Neural progenitor cell (in vitro differentiated cells): ENCODE measurements around the gene MST1R. TPM values are rescaled to one million over a fixed set of nuclear protein-coding genes. Genes with fewer than 3 reads are reported as not detected.
A peak's percentile ranks its signal among the peaks of the same experiment; 100 is the strongest.
"Not testable (repeated sequence)": the region's sequence is repeated elsewhere in the genome, so short reads cannot be mapped to it uniquely, and the experiment has no call there.

Experiments used
- DNase-seq: peaks from one replicate; pipeline ENCODE4 v3.0.0-alpha.2; 2016; ENCODE audit warnings: low spot score
- H2AFZ ChIP-seq: fragments of 200-600 bp; sonication (generic); replicated peaks from 2 replicates; pipeline ENCODE4 v1.6.1; 2016; ENCODE audit warnings: antibody characterized with exemption
- H3F3A ChIP-seq: fragments of 200-600 bp; sonication (generic); 2 replicates; pipeline ENCODE4 v1.6.1; 2016; ENCODE audit warnings: antibody characterized with exemption, low read depth
- H3K27ac ChIP-seq: fragments of 200-600 bp; sonication (generic); 2 replicates; pipeline ENCODE4 v1.5.1; 2016; ENCODE audit warnings: mild to moderate bottlenecking
- H3K27me3 ChIP-seq: fragments of 200-600 bp; sonication (generic); 2 replicates; pipeline ENCODE4 v1.6.1; 2016; ENCODE audit warnings: mild to moderate bottlenecking, moderate library complexity
- H3K36me3 ChIP-seq: fragments of 200-600 bp; sonication (generic); 2 replicates; pipeline ENCODE4 v1.5.1; 2016
- H3K4me1 ChIP-seq: fragments of 200-600 bp; sonication (generic); 2 replicates; pipeline ENCODE4 v1.6.1; 2016; ENCODE audit warnings: mixed run types
- H3K4me2 ChIP-seq: fragments of 200-600 bp; sonication (generic); 2 replicates; pipeline ENCODE4 v1.6.1; 2016
- H3K4me3 ChIP-seq: fragments of 200-600 bp; sonication (generic); 2 replicates; pipeline ENCODE4 v1.5.1; 2016
- H3K79me2 ChIP-seq: fragments of 200-600 bp; sonication (generic); 2 replicates; pipeline ENCODE4 v1.6.1; 2016; ENCODE audit warnings: low read depth
- H3K9ac ChIP-seq: fragments of 200-600 bp; sonication (generic); 2 replicates; pipeline ENCODE4 v1.6.1; 2016
- H3K9me3 ChIP-seq: fragments of 200-600 bp; sonication (generic); 2 replicates; pipeline ENCODE4 v1.5.1; 2016; ENCODE audit warnings: low read depth
- H4K20me1 ChIP-seq: fragments of 200-600 bp; sonication (generic); 2 replicates; pipeline ENCODE4 v1.6.1; 2016; ENCODE audit warnings: low read depth
- H3K27ac Mint-ChIP-seq: 3 replicates; pipeline ENCODE4 v1.8.0; 2021; ENCODE audit warnings: mixed read lengths
- H3K27me3 Mint-ChIP-seq: 2 replicates; pipeline ENCODE4 v1.8.0; 2022; ENCODE audit warnings: low read depth, mild to moderate bottlenecking, inconsistent platforms, moderate library complexity, mixed read lengths; ENCODE audit not compliant: insufficient read depth
- H3K36me3 Mint-ChIP-seq: 3 replicates; pipeline ENCODE4 v1.8.0; 2021; ENCODE audit warnings: mixed read lengths
- H3K4me1 Mint-ChIP-seq: 3 replicates; pipeline ENCODE4 v1.8.0; 2021; ENCODE audit warnings: mixed read lengths
- H3K4me3 Mint-ChIP-seq: 3 replicates; pipeline ENCODE4 v1.8.0; 2021; ENCODE audit warnings: mild to moderate bottlenecking, moderate library complexity, mixed read lengths
- H3K9me3 Mint-ChIP-seq: 3 replicates; pipeline ENCODE4 v1.8.0; 2020; ENCODE audit warnings: mixed read lengths
- CTCF ChIP-seq: fragments of 200-600 bp; sonication (generic); IDR thresholded peaks from 2 replicates; pipeline ENCODE4 v1.5.1; 2017; ENCODE audit warnings: antibody characterized with exemption, mild to moderate bottlenecking
- EZH2 ChIP-seq: fragments of 200-600 bp; sonication (generic); IDR thresholded peaks from 2 replicates; pipeline ENCODE4 v1.6.1; 2017; ENCODE audit warnings: antibody characterized with exemption, mild to moderate bottlenecking, moderate library complexity
- EZH2phosphoT487 ChIP-seq: fragments of 200-600 bp; sonication (generic); IDR thresholded peaks from 2 replicates; pipeline ENCODE4 v1.6.1; 2017; ENCODE audit warnings: antibody characterized with exemption
- total RNA-seq: library from RNA; depleted of rRNA; stranded (reverse); fragments of >200 nt; gene quantifications from 2 replicates; pipeline ENCODE4 v1.2.3, GENCODE V29; 2015; ENCODE audit warnings: low replicate concordance

The MST1R gene
- total RNA-seq, 1 donor from 2014 or later = 0.32 TPM

- Histone ChIP-seq H2AFZ (peak overlapping the region; percentile 80), H3F3A (peaks cover 14% of the 10 kb centered on the region), H3K4me1 (peaks cover 4% of the 10 kb centered on the region), H3K79me2 (peaks cover 55% of the 10 kb centered on the region), H3K4me2 (peak overlapping the region; percentile 75), H3K4me3 (peak overlapping the region; percentile 83), H4K20me1 (peaks cover 45% of the 10 kb centered on the region), H3K9me3 (no peaks in the 10 kb centered on the region), H3K36me3 (peaks cover 6% of the 10 kb centered on the region), H3K27ac (peak overlapping the region; percentile 94), H3K9ac (peak overlapping the region; percentile 86), H3K27me3 (no peaks in the 10 kb centered on the region)
- no peak for DNase-seq
- H3K4me3 Mint-ChIP-seq = peak overlapping the region; percentile 99
- peak overlapping the region; percentile 92 for H3K27ac Mint-ChIP-seq
- peaks cover 11% of the 10 kb centered on the region for H3K4me1 Mint-ChIP-seq
- H3K36me3 Mint-ChIP-seq = peaks cover 11% of the 10 kb centered on the region
- H3K9me3 Mint-ChIP-seq = peaks cover 2% of the 10 kb centered on the region
- H3K27me3 Mint-ChIP-seq = no peaks in the 10 kb centered on the region
- TF ChIP-seq EZH2 (peak; percentile 13), EZH2phosphoT487 (no peak), CTCF (no peak)
Observed at GRCh38 chr3:49940667-49941249, 37.1 kb upstream of the MST1R start.

DNA sequence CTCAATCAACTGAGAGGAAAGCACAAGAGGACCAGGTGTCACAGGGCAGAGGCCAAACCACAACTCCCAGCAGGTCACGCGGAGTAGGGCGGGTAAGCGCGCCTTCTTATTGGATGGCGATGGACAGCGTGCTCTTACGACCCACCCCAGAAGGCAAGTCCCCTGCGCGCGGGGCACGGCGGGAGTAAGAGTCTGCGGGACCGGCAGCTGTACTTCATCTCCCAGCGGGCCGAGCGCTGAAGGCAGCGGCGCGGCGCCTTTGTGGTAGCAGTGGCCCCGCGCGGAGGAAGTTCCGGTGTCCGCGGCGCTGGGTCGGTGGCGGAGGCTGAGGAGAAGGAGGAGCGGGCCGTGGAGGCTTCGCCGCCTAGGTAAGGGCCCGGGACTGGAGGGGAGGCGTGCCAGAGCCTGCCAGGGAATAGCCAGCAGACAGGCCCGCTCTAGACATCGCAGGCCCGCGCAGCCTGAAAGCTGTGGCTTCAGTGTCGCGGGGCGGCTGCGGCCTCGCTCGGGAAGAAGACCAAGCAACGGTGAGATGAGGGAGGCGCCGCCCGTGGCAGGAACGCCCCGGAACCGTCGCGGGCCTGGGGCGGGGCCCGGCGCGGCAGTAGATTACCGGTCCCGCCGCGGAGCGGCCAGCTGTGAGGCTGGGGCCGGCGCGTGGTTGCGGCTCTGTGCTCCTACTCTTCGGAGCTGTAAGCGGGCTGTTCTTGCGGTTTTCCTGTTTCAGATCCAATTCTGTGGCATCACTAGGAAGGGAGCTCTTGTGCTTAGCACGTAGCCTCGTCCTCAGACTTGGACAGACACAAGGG, 36.4 kb upstream of the MST1R start, which contains the start of gene RBM6:
RBM6 (plus strand) TSS at position 293 of the 809 bp plus-strand sequence. CDS start 22,492 bp downstream, outside the sequence.
- H3F3A ChIP-seq = peaks cover 14% of the 10 kb centered on the region
- H3K27me3 Mint-ChIP-seq = no peaks in the 10 kb centered on the region
- H4K20me1 ChIP-seq = peaks cover 40% of the 10 kb centered on the region
- peak; percentile 99 for DNase-seq
- H3K27ac Mint-ChIP-seq = peak within 1 kb of the TSS; percentile 97
- peak within 1 kb of the TSS; percentile 86 for H3K9ac ChIP-seq
- peak within 1 kb of the TSS; percentile 75 for H3K4me2 ChIP-seq
- peaks cover 7% of the 10 kb centered on the region for H3K36me3 Mint-ChIP-seq
- peak; percentile 59 for TF ChIP-seq EZH2
- TF ChIP-seq CTCF = no peak
- peak; percentile 41 for TF ChIP-seq EZH2phosphoT487
- H3K4me3 ChIP-seq = peak within 1 kb of the TSS; percentile 83
- H3K9me3 Mint-ChIP-seq = peaks cover 2% of the 10 kb centered on the region
- peaks cover 11% of the 10 kb centered on the region for H3K4me1 Mint-ChIP-seq
- no peaks in the 10 kb centered on the region for H3K27me3 ChIP-seq
- peak within 1 kb of the TSS; percentile 94 for H3K27ac ChIP-seq
- H3K9me3 ChIP-seq = no peaks in the 10 kb centered on the region
- H2AFZ ChIP-seq = peak within 1 kb of the TSS; percentile 80
- H3K4me1 ChIP-seq = peaks cover 4% of the 10 kb centered on the region
- peak within 1 kb of the TSS; percentile 99 for H3K4me3 Mint-ChIP-seq
- H3K36me3 ChIP-seq = peaks cover 6% of the 10 kb centered on the region
- peaks cover 48% of the 10 kb centered on the region for H3K79me2 ChIP-seq

GRCh38 chr3:49937090-49937489, 33.4 kb upstream of the MST1R start:
- Histone ChIP-seq H3K27me3 (no peaks in the 10 kb centered on the region), H3K4me1 (peaks cover 4% of the 10 kb centered on the region), H3F3A (peaks cover 14% of the 10 kb centered on the region), H3K79me2 (peaks cover 18% of the 10 kb centered on the region), H3K9ac (no peak overlapping the region), H2AFZ (no peak overlapping the region), H3K27ac (no peak overlapping the region), H4K20me1 (peaks cover 18% of the 10 kb centered on the region), H3K9me3 (no peaks in the 10 kb centered on the region), H3K36me3 (no peaks in the 10 kb centered on the region), H3K4me2 (no peak overlapping the region), H3K4me3 (no peak overlapping the region)
- H3K27me3 Mint-ChIP-seq = no peaks in the 10 kb centered on the region
- no peak for DNase-seq
- no peak overlapping the region for H3K4me3 Mint-ChIP-seq
- H3K4me1 Mint-ChIP-seq = peaks cover 11% of the 10 kb centered on the region
- no peak for TF ChIP-seq EZH2
- no peak for TF ChIP-seq CTCF
- TF ChIP-seq EZH2phosphoT487 = no peak
- H3K9me3 Mint-ChIP-seq = no peaks in the 10 kb centered on the region
- H3K36me3 Mint-ChIP-seq = no peaks in the 10 kb centered on the region
- H3K27ac Mint-ChIP-seq = no peak overlapping the region

- H3K9me3 ChIP-seq, H3K4me2 ChIP-seq, H3K27me3 ChIP-seq, H3K9me3 Mint-ChIP-seq, H3K4me3 Mint-ChIP-seq, H3K36me3 ChIP-seq, H3K9ac ChIP-seq, H3K36me3 Mint-ChIP-seq, DNase-seq, H4K20me1 ChIP-seq, H3K79me2 ChIP-seq, H3K27ac Mint-ChIP-seq, H3K27ac ChIP-seq, H3K4me3 ChIP-seq, H2AFZ ChIP-seq, H3K27me3 Mint-ChIP-seq: not testable (repeated sequence)
- Histone ChIP-seq H3F3A (peaks cover 23% of the 10 kb centered on the region), H3K4me1 (peaks cover 16% of the 10 kb centered on the region)
- peaks cover 18% of the 10 kb centered on the region for H3K4me1 Mint-ChIP-seq
Observed at GRCh38 chr3:49932281-49932680, 28.6 kb upstream of the MST1R start.
